ENCODE measurements around the gene ANKRD13D.

Gene ANKRD13D

DNA sequence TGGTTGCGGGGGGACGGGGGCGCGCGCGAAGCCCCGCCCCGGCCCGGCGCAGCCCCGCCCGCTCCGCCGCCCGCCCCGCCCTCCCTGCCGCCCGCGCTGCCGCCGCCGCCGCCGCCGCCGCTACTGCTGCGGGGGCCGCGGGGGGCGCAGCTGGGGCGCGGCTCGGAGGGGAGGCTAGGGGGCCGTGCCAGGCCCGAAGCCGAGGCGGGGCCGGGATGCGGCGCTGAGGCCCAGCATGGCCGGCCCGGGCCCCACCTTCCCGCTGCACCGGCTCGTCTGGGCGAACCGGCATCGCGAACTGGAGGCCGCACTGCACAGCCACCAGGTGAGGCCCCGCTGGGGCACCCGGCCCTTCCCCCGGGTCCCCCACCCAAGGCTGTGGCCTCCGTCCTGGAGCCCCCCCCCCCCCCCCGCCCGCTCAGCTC, at the start of gene ANKRD13D:
Gene ANKRD13D (plus strand): TSS at position 78 of the 425 bp plus-strand sequence. CDS start 158 bp downstream, at position 236.
- no peak for DNase-seq (ENCODE audit: low read depth)
- TF ChIP-seq, protein P1, sequence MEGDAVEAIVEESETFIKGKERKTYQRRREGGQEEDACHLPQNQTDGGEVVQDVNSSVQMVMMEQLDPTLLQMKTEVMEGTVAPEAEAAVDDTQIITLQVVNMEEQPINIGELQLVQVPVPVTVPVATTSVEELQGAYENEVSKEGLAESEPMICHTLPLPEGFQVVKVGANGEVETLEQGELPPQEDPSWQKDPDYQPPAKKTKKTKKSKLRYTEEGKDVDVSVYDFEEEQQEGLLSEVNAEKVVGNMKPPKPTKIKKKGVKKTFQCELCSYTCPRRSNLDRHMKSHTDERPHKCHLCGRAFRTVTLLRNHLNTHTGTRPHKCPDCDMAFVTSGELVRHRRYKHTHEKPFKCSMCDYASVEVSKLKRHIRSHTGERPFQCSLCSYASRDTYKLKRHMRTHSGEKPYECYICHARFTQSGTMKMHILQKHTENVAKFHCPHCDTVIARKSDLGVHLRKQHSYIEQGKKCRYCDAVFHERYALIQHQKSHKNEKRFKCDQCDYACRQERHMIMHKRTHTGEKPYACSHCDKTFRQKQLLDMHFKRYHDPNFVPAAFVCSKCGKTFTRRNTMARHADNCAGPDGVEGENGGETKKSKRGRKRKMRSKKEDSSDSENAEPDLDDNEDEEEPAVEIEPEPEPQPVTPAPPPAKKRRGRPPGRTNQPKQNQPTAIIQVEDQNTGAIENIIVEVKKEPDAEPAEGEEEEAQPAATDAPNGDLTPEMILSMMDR (IDR thresholded peaks at IDR 0.05; ENCODE audit: low read depth, low read length, missing control alignments): no peak
- peak within 1 kb of the TSS; percentile 91 for H3K4me3 ChIP-seq (ENCODE audit: low read depth, low read length)

DNA sequence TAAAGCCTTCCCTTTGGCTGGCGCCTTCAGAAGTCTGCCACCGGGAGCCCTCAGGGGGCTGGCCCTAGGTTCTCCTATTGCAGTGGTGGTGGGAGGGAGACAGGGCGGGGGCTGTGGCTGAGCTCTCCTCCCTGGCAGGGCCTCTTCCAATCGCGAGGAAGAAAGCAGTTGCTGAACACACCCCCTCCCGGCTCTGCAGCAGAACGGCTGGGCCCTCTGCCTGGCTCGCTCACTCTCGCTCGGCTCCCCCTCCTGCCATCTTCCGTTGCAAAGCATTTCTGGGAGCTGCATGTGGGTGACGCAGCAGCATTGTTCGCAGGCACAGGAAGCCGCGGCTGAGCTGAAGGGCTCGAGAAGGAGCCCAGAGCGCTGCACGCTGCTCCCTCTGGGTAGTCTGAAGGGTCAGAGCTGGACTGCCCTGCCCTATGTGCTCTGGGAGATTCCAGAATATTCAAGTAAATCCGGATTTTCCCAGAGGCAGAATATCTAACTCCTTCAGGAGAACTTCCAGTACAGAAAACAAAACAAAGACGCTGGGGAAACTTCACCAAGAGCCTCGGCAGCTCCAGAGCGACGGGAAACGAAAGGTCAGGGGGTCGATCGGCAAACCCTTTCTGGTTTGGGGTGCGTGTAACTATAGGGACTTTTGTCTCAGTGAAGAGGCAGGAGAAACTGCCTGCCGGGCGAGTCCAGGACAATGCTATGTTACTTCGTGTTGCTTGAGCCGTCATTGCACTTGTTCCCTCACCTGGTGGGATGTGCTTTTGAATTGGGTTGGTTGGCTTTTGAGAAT, 49.1 kb upstream of the ANKRD13D start:
- DNase-seq (ENCODE audit: low read depth): peak; percentile 93
- peak overlapping the region; percentile 91 for H3K4me3 ChIP-seq (ENCODE audit: low read depth, low read length)
- TF ChIP-seq, protein P1 (IDR thresholded peaks at IDR 0.05; ENCODE audit: low read depth, low read length, missing control alignments): no peak

DNA sequence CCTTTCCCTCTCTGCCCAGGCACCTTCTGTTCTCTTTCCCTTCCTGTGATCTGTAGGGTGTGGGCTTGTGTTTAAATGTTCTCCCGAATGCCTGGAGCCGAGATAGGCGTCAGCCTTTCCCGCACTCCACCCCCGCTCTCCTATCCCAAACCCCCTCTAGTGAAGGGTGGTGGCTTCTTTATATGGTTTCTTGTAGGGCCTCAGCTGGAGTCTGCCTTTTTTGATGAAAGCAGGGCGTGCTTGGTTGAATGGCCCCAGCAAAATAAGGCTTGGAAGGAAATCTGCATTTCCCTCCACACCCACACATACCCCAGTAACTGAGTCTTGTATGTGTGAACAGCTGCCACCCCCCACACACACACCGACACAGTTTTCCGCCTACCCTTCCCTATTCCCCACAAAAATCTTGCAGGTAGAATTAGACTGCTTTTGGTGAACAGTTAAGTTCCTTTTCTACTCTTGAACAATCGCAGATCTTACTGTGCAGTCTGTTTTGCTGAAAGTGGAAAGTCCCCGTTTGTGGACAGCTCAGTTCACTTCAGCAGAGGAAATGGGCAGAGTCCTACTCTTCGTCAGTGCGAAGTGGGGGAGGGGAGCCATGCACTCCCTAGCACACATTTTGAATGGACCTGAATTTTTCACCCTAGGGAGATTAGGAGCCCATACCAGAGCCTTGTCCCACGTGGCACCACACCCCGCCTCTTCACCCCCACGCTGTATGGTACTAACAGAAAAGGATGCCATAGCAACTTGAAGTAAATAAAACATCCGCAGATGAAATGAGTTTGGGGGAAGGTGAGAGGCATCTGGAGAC, 48.3 kb upstream of the ANKRD13D start:
- H3K4me3 ChIP-seq (ENCODE audit: low read depth, low read length): peak overlapping the region; percentile 91
- TF ChIP-seq, protein P1 (IDR thresholded peaks at IDR 0.05; ENCODE audit: low read depth, low read length, missing control alignments): no peak
- DNase-seq (ENCODE audit: low read depth): peak; percentile 81

DNA sequence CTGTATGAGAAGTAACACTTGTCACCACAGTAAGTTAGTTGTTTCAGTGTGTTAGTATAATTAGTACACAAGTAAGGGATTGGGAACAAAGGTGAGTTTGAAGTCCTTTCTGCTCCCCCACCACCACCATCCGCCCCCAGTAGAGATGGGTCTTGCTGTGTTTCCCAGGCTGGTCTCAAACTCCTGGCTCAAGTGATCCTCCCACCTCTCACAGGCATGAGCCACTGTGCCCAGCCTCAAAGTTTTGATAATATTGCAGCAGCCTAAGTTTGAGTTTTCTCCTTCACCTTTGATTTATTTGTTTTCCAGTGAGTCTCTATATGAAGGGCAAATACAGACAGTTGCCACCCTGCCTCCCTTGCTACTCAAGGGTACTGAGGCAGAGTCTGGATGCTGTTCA, 46.6 kb upstream of the ANKRD13D start:
- peak overlapping the region; percentile 91 for H3K4me3 ChIP-seq (ENCODE audit: low read depth, low read length)
- TF ChIP-seq, protein P1 (IDR thresholded peaks at IDR 0.05; ENCODE audit: low read depth, low read length, missing control alignments): no peak
- no peak for DNase-seq (ENCODE audit: low read depth)

DNA sequence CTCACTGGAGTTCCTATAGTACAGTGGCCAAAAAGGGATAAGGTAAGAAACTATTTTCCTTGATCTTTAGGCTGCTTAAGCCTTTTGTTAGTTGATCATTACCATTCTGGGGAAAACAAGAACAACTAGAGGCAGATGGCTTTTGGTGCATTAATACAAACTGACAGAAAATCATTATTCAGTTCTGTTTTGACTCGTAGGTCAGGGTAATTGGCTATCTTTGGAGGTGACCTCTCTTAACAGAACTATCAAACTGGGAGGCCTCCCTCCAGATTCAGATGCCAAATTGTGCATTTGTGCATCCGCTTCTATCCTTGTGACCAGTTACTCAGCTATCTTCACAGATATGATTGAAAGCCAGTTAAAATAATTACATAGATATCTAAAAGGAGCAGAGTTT, 46.1 kb upstream of the ANKRD13D start:
- DNase-seq (ENCODE audit: low read depth): no peak
- H3K4me3 ChIP-seq (ENCODE audit: low read depth, low read length): no peak overlapping the region
- TF ChIP-seq, protein P1 (IDR thresholded peaks at IDR 0.05; ENCODE audit: low read depth, low read length, missing control alignments): no peak

DNA sequence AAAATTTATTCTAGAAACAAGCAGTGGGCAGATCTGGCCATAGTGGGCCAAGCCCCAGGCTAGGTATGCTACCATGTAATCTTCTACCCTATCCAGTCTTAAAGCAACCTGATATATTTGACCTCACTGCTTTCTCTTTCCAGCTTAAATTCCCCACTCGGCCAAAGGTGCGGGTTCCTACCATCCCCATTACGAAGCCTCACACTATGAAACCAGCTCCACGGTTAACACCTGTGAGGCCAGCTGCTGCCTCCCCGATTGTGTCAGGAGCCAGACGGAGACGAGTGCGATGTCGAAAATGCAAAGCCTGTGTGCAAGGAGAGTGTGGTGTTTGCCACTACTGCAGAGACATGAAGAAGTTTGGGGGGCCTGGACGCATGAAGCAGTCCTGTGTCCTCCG, 44.1 kb upstream of the ANKRD13D start:
- no peak for DNase-seq (ENCODE audit: low read depth)
- TF ChIP-seq, protein P1 (IDR thresholded peaks at IDR 0.05; ENCODE audit: low read depth, low read length, missing control alignments): no peak
- H3K4me3 ChIP-seq (ENCODE audit: low read depth, low read length): no peak overlapping the region
